GM21619 (cell line): Measurements from ENCODE around the gene ROR1.
A peak's percentile ranks its signal among the peaks of the same experiment; 100 is the strongest.

Source experiments
- ATAC-seq: cut with Tn5 transposase; IDR thresholded peaks from one replicate; pipeline ENCODE4 v1.9.1; 2021; ENCODE audit not compliant: unreplicated experiment

ROR1 gene

DNA sequence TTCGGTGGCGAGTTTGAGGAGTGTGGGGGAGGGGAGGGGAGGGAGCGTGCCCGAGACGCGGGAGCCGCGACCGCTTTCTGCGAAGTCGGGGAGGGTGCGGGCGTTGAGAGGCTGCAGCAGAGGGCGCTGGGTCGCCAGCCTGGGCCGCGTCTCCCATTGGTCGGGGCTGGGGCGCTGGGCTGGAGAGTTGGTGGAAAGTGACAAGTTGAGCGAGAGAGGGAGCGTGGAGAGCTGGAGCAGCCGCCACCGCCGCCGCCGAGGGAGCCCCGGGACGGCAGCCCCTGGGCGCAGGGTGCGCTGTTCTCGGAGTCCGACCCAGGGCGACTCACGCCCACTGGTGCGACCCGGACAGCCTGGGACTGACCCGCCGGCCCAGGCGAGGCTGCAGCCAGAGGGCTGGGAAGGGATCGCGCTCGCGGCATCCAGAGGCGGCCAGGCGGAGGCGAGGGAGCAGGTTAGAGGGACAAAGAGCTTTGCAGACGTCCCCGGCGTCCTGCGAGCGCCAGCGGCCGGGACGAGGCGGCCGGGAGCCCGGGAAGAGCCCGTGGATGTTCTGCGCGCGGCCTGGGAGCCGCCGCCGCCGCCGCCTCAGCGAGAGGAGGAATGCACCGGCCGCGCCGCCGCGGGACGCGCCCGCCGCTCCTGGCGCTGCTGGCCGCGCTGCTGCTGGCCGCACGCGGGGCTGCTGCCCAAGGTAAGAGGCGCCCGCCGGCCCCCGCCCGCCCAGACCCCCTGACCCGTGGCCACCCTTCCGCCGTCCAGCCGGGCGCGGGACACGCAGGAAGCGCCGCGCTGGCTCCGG lies at the start of gene ROR1:
TSS of gene ROR1 (plus strand) at position 203 of the 802 bp plus-strand sequence.
- peak; percentile 85 for ATAC-seq

DNA sequence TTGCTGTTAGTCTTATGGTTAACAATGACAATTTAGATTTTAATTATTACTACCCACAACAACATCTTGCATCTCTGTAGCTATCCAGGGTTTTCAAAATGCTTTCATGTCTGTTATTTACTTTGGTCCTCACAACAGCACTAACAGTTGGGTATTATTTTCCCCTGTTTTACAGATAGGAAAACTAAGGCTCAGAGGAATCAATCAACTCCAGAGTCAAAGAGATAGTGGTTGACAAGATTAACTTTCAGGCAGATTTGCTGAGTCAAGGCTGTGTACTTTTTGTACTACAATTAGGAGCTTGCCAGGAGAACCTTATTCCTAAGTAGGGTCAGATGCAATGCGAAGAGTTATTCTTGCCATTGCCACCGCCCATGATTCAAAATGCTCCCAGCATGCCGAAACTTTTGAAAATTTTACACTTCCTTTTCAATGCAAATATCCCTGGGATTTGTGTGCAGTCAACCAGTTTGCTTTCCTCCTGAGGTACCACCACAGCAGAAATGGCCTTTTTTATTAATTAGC lies 49.4 kb upstream of the ROR1 start:
- ATAC-seq, result no peak

DNA sequence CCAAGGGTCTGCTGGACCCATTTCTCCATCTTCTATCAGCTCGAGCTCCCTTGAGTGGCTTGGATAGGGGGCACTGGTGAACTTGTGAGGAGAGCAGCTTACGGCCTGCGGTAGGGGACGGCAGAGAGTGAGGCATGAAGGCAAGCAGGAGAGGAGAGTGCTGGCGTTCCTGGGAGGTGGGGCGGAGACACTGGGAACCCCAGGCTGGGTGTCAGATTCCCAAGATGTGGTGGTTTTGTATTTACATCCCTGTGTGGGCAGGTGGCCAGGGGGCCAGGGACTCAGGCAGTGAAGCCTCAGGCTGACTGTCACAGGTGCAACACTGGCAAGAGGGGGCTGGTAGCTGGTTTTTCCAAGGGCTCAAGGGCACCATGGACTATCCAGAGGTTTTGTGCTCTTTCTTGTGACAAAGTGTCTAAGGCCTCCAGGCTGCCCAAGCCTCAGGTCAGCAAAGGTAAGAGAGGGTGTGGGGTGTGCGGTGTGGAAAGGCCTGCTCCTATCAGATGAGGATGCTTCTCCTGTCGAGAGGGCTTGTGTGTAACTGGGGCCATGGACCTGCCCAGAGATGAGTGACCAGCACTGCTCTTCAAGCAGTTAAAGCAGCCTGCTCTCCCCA lies 45.1 kb upstream of the ROR1 start:
- no peak for ATAC-seq

DNA sequence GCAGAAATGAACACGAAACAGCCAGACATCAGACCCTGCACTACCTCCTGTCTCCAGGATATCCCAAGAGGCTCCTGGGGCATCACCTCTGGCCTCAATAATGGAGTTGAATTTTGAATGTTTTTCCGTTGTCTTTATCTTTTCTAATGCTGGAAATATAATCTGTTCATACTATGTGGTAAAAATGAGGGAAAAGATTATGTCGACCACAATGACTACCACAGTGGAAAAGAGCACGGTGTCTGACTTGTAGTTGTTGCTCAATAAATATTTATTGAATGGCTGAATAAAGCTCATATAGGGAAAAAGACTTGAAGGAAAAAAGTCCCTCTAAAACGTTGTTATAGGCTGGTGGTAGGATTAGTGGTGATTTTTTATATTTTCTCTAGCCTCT lies 44.6 kb upstream of the ROR1 start:
- no peak for ATAC-seq

DNA sequence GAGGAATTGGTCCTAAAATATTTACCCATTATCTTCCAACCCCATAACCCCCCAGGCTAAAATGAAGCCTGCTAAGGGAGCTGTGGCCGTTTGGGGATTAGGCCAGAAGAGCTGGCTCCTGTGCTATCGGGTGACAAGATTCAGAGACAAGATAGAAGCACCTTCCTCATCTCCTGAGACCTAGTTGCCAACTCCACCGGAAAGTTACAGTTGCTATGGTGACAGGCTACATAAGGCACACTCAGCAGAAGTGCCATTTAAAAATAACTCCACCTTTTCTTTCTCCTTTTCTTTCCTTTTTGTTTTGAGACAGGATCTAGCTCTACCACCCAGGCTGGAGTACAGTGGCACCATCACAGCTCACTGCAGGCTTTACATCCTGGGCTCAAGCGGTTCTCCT lies 43.6 kb upstream of the ROR1 start:
- no peak for ATAC-seq

GRCh38 chr1:63731117-63732043 lies 42.4 kb upstream of the ROR1 start:
- no peak for ATAC-seq

DNA sequence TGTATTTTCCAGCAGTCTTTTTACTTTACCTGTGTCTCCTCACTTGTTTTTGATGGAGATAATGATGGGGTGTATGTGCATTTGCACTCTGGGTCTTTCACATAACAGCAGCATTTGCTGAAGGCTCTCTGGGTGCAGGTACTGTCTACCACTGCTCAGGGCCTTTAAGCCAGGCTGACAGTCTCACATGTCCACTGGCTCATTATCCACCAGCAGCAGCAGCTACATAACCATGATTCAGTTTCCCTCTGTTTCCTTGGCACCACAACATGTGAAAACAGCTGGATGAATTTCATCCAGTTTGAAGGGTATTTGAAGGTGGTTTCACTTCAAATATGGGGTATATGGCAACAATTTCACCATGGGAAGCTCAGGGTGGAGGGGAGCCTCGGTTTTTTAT lies 41.2 kb upstream of the ROR1 start:
- ATAC-seq, result no peak

GRCh38 chr1:63738772-63739171 lies 35.0 kb upstream of the ROR1 start:
- no peak for ATAC-seq

DNA sequence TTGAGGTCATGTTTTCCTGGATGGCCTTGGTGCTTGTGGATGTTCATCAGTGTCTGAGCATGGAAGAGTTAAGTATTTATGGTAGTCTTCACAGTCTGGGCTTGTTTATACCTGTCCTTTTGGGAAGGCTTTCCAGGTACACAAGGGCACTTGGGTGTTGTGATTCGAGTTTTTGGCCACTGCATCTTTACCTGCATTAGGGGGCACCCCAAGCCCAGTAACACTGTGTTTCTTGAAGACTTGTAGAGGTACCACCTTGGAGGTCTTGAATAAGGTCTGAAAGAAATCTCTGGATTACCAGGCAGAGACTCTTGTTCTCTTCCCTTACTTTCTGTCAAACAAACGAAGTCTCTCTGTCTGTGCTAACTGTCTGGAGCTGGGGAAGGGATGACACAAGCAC lies 34.4 kb upstream of the ROR1 start:
- no peak for ATAC-seq

GRCh38 chr1:63740432-63740831 lies 33.4 kb upstream of the ROR1 start:
- no peak for ATAC-seq

DNA sequence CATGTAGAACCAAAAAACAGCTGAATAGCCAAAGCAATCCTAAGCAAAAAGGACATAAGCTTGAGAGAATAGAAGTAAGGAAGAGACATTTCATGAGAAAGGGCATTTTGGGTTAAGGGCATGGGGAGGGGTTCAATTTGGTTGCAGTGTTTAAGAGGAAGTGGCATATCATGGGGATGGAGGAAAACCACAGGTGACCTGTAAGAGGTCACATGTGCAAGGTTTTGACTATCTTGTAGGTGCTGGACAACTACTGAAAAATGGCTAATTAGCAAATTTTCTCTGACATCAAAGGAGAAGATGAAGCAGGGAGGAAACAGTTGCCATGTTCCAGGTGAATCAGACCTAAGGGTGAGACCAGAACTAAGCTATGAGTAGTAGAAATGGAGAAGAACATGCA lies 31.3 kb upstream of the ROR1 start:
- ATAC-seq, result no peak

GRCh38 chr1:63743781-63744180 lies 30.0 kb upstream of the ROR1 start:
- ATAC-seq, result no peak

DNA sequence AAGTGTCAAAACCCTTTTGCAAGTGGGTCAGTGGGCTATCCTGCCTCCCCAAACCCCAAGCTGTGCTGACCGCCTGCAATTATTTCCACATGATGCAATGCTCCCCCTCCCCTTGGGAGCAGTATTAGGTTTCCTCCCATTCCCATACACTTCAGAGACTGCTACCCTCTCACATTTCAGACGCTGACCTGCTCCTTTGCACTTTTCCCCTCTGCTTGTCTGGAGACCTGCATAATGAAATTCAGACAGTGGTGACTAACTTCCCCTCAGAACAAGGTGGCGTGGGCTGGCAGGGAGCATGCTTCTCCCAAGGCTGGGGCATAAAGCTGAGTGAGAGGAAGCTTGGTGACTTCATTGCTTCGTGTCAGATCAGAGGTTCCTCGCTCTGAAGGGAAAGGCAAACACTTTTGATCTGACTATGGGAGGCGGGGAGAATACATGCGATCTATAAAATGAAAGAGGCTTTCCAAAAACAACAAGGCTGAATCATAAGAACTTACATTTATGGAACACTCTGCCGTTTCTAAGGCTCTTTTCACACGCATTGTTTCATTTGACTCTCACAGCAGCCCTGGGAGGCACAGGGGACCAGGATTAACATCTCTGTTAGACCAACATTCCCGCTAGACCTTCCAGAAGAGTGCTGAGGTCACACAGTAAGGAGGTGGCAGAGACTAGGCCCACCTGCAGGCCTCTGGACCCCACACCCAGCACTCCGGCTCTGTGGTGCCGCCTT lies 27.5 kb upstream of the ROR1 start:
- no peak for ATAC-seq

DNA sequence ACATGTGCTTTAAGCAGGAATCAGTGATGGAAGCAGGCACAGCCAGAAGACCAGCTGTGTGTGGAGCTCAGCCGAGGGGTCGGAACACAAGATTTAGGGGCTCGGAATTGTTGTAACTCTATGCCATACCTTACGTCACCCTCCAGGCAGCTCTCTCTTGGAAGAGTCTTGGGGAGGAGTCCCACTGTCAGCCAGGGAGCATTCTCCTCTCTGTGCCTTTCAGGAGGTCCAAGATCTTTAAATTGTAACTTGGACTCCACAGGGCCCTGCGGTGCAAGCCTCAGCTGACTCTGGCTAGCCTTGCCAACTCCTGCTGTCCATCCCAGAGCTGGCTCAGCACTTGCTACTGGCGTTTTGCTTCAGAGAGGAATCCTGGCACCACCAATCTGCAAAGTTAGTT lies 26.4 kb upstream of the ROR1 start:
- no peak for ATAC-seq

- no peak for ATAC-seq
These were observed 25.7 kb upstream of the ROR1 start for GRCh38 chr1:63748046-63748580.

DNA sequence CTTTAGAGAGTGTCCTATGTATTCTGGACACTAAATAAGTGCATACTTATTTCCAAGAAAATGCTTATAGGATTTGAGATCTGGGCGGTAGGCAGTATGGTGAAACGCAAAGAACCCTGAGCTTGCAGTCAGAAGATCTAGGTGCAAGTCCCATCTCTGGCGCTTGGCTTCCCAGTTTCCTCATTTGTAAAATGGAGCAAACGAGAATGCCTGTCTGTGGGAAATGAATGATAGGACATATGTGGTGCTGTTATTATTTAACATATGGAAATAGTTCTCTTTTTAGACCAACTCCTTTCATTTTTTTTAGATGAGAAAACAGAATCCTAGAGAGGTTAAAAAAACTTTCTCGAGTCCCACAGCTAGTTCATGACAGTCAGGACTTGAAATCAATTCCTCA lies 25.2 kb upstream of the ROR1 start:
- no peak for ATAC-seq

GRCh38 chr1:63750721-63751120 lies 23.1 kb upstream of the ROR1 start:
- no peak for ATAC-seq

- ATAC-seq, result no peak
These were observed 21.6 kb upstream of the ROR1 start for GRCh38 chr1:63752176-63752575.

DNA sequence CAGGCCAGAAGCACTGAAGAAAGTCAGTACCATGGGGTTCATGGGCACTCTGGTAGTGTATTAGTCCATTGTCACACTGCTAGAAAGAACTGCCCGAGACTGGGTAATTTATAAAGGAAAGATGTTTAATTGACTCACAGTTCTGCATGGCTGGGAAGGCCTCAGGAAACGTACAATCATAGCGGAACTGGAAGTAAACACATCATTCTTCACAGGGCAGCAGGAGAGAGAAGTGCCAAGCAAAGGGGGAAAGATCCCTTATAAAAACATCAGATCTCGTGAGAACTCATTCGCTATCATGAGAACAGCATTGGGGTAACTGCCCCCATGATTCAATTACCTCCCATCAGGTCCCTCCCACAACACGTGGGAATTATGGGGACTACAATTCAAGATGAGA lies 20.2 kb upstream of the ROR1 start:
- no peak for ATAC-seq

DNA sequence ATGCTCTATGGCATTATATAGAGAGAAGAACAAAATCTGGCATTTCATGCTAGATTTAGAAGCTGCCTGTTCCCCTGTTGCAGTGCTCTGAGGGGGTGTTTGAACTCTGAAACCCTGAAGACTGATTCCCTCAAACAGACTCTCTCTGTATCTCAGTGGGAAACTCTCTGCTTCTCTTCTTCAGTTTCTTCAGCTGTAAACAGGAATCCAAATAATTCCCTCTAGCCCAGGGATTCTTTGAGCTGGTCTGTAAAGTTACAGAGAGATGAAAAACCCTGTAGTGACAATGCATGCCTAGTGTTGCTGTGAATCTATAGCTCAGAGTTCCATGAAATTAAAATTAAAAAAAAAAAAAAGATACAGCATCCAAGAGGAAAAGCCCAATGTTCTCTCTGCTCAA lies 17.0 kb upstream of the ROR1 start:
- no peak for ATAC-seq

DNA sequence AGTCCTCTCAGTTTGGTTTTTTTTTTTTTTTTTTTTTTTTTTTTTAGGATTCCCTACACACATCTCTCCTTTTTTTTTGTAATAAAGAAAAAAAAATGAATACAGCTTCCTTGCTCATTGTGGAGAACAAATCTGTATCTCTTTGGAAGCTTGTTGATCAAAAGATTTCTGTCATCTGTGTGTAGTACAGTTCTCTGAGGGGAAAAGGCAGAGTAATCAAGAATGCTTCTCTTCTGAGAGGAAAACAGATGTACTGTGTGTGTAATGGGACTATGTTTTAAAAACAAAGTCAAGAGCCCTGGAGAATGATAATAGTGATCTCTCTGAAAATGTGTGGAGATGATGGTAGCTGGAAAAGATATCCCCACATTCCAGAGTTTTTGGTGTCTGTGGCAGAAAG lies 16.5 kb upstream of the ROR1 start:
- no peak for ATAC-seq
